Breast epithelium (tissue), 4 donors: Measurements from ENCODE around the gene SH2B3. TPM values are rescaled to one million over a fixed set of nuclear protein-coding genes. Genes with fewer than 3 reads are reported as not detected.

Source experiments
- DNase-seq, 2 donors: peaks; one replicate each; pipeline ENCODE4 v3.0.0-alpha.2; 2019; ENCODE audit warnings: low spot score in 2 of 2
- H3K27ac ChIP-seq, 2 donors: fragments of 200-600 bp; sonication (generic) in 1 of 2; one replicate each; pipeline ENCODE4 v1.5.1; 2016 to 2019; ENCODE audit warnings: mild to moderate bottlenecking in 1 of 2
- H3K27me3 ChIP-seq, 2 donors: fragments of 200-600 bp; sonication (generic) in 1 of 2; one replicate each; pipeline versions ENCODE4 v1.5.1 to v1.6.0; 2017 to 2019; ENCODE audit warnings: control low read depth in 1 of 2, mild to moderate bottlenecking in 1 of 2
- H3K36me3 ChIP-seq: fragments of 200-600 bp; one replicate; pipeline ENCODE4 v1.5.1; 2019
- H3K4me1 ChIP-seq, 2 donors: fragments of 200-600 bp; sonication (generic); one replicate each; pipeline ENCODE4 v1.5.1; 2016 to 2019; ENCODE audit warnings: control low read depth in 1 of 2
- H3K4me3 ChIP-seq, 3 donors: fragments of 200-600 bp; sonication (generic); 1 replicate in 2 of 3; 2 replicates in 1 of 3; pipeline ENCODE4 v1.5.1; 2016 to 2019; ENCODE audit warnings: mild to moderate bottlenecking in 3 of 3, moderate library complexity in 2 of 3
- H3K9me3 ChIP-seq, 2 donors: fragments of 200-600 bp; sonication (generic) in 1 of 2; one replicate each; pipeline ENCODE4 v1.5.1; 2016 to 2019; ENCODE audit warnings: control low read depth in 1 of 2
- POLR2A ChIP-seq: fragments of 450-650 bp; IDR thresholded peaks from one replicate; pipeline ENCODE4 v1.6.1; 2016; ENCODE audit warnings: antibody characterized with exemption, mild to moderate bottlenecking, moderate library complexity
- POLR2AphosphoS5 ChIP-seq, 3 donors: sonication (generic); formaldehyde crosslinking; IDR thresholded peaks; one replicate each; pipeline ENCODE4 v1.6.1; 2017; ENCODE audit warnings: antibody characterized with exemption in 3 of 3
- intact Hi-C: fragments of 100-400 bp; cut with DNase I; formaldehyde crosslinking; loops from one replicate; pipeline ENCODE4 v1.15.1; 2023; ENCODE audit warnings: low total_unique reads
- total RNA-seq, 3 donors: library from RNA; depleted of rRNA; stranded (reverse); fragments of >200 nt; gene quantifications; one replicate each; pipeline ENCODE4 v1.1.0, GENCODE V29; 2016
- TF ChIP-seq, protein P1 (sequence below), 3 donors: fragments of 450-650 bp; IDR thresholded peaks; one replicate each; pipeline ENCODE4 v1.5.1; 2016 to 2017; ENCODE audit warnings: antibody characterized with exemption in 3 of 3, mild to moderate bottlenecking in 3 of 3, moderate library complexity in 3 of 3

The SH2B3 gene
- total RNA-seq, 3 donors from 2014 or later, result 13.9 to 27.4 (median 17.4) TPM

DNA sequence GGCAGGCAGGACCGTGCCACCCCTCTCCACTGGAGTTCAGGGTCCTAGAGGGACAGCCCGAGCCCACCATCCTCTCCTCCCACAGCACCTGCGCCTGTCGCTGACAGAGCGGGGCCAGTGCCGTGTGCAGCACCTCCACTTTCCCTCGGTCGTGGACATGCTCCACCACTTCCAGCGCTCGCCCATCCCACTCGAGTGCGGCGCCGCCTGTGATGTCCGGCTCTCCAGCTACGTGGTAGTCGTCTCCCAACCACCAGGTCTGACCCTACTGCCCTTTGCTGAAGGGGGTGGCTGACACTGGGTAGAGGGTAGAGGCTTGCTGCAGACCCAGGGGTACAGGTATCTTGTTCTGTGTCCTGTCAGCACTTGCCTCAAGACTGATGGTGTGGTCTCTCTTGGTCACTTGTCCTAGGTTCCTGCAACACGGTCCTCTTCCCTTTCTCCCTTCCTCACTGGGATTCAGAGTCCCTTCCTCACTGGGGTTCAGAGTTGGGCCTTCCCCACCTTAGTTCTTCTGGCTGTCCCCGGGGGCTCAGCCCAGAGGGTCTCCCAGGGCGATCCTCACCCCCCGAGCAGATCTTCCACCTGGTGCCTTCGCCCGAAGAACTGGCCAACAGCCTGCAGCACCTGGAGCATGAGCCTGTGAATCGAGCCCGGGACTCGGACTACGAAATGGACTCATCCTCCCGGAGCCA lies 42.0 kb downstream of the SH2B3 start:
- Histone ChIP-seq H3K27me3 (no peaks in the 10 kb centered on the region), H3K4me3 (no peak overlapping the region), H3K9me3 (no peaks in the 10 kb centered on the region), H3K36me3 (no peaks in the 10 kb centered on the region), H3K27ac (no peak overlapping the region), H3K4me1 (peaks cover 0 to 4% of the 10 kb centered on the region in 2 donors)
- TF ChIP-seq POLR2AphosphoS5 (IDR thresholded peaks at IDR 0.05) (no peak), POLR2A (no peak)
- TF ChIP-seq, protein P1, sequence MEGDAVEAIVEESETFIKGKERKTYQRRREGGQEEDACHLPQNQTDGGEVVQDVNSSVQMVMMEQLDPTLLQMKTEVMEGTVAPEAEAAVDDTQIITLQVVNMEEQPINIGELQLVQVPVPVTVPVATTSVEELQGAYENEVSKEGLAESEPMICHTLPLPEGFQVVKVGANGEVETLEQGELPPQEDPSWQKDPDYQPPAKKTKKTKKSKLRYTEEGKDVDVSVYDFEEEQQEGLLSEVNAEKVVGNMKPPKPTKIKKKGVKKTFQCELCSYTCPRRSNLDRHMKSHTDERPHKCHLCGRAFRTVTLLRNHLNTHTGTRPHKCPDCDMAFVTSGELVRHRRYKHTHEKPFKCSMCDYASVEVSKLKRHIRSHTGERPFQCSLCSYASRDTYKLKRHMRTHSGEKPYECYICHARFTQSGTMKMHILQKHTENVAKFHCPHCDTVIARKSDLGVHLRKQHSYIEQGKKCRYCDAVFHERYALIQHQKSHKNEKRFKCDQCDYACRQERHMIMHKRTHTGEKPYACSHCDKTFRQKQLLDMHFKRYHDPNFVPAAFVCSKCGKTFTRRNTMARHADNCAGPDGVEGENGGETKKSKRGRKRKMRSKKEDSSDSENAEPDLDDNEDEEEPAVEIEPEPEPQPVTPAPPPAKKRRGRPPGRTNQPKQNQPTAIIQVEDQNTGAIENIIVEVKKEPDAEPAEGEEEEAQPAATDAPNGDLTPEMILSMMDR (IDR thresholded peaks at IDR 0.05), result no peak
- intact Hi-C loops, result no loop called here
- DNase-seq, result peak in 1 of 2 donors; percentile 14

DNA sequence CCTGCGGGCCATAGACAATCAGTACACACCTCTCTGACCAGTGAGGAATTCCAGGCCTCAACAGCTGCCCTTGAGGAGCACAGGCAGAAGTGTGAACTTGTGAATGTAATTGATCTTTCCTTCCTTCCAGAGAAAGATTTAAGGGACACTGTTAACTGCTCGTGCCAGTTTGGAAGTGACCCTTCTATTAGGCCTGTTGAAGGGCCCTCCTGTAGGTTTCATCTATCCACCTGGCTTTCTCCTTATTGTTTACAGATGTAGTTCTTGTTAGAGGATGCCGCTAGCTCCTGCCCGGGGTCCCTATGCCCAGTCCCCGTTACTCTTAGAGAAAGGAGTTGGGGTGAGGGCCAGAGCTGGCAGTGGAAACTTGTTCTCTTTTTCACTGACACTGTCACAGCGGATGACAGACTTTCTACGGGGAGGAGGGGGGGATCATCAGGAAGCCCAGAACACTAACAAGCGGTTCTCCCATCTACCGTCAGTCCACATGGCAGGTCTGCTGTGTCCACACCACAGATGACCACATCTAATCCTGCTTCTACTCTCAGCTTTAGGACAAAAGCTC lies 42.6 kb downstream of the SH2B3 start:
- TF ChIP-seq, protein P1 (IDR thresholded peaks at IDR 0.05), result no peak
- TF ChIP-seq POLR2AphosphoS5 (IDR thresholded peaks at IDR 0.05) (no peak), POLR2A (no peak)
- Histone ChIP-seq H3K27ac (peak overlapping the region in 1 of 2 donors; percentile 0), H3K9me3 (no peaks in the 10 kb centered on the region), H3K36me3 (no peaks in the 10 kb centered on the region), H3K27me3 (no peaks in the 10 kb centered on the region), H3K4me3 (no peak overlapping the region), H3K4me1 (peaks cover 0 to 4% of the 10 kb centered on the region in 2 donors)
- peak in 1 of 2 donors; percentile 11 for DNase-seq
- intact Hi-C loops, result no loop called here

DNA sequence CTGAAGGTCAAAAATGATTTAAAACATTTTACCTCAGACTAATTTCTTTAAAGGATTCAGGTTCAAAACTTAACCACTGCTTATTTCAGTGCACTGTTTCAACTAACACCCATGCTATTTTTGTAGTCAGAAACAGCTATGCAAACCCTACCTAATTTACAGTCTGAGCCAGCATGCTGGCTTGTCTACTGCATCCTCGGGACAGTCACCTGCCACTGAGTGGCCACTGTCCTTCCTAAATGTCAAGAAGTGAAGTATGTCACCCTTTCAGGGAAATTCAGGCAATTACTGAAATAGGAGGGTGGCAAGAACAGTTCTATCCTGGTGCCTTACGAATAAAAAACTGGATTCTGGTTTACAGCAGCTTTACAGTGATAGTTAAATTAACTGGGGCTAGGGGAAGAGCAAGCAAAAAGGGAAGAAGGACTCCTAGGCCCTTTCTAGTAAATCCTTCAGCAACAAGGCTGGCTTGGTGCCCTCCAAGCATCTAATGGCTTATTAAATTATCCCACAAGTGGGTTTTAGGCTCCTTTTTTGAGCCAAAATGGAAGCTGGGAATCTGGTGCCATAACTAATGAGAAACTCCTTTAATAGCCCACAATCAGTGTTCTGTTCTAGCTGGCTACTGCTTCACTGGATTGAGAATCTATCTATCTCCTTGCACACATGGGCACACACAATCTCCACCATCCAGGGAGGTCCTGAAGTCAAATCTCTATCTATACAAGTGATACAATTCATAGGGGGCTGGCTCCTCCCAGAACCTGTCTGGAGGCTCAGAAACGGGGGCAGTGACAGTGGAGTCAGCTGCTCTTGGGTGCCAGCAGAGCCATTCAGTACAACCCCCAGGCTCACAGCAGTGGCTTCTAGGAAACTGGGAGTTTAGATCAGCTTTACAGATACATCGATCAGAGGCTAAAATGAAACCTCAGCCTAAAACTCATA lies 43.4 kb downstream of the SH2B3 start:
- Histone ChIP-seq H3K27ac (peak overlapping the region in 1 of 2 donors; percentile 0), H3K4me3 (no peak overlapping the region), H3K4me1 (peaks cover 0 to 4% of the 10 kb centered on the region in 2 donors), H3K9me3 (no peaks in the 10 kb centered on the region), H3K27me3 (no peaks in the 10 kb centered on the region), H3K36me3 (no peaks in the 10 kb centered on the region)
- intact Hi-C loops, result no loop called here
- no peak for TF ChIP-seq POLR2A
- peak in 1 of 2 donors; percentile 13 for DNase-seq

DNA sequence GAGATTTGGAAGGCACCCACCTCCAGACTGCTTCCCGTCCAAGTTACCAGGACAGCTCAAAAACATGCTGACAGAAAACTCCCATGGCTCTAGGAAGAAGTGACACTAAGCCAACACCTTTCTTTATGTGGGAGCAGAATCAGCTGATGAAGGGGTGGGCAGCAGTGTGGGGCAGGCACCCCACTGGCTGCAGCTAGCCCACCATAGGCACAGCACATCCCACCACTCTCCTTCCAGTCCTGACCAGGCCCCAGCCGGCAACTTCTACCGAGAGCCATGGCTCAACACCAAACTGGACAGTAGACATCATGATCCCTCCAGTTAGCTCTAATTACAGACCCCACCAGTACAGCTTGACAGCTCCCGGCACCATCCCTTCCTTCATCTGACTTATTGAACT lies 45.0 kb downstream of the SH2B3 start:
- no peaks in the 10 kb centered on the region for H3K9me3 ChIP-seq
- DNase-seq, result peak in 1 of 2 donors; percentile 8
- H3K4me1 ChIP-seq, result no peaks in the 10 kb centered on the region
- peaks cover 9% of the 10 kb centered on the region for H3K36me3 ChIP-seq
- no peak overlapping the region for H3K4me3 ChIP-seq
- intact Hi-C loops, result no loop called here
- no peak for TF ChIP-seq POLR2AphosphoS5 (IDR thresholded peaks at IDR 0.05)
- no peak for TF ChIP-seq POLR2A
- TF ChIP-seq, protein P1 (IDR thresholded peaks at IDR 0.05), result no peak
- H3K27me3 ChIP-seq, result no peaks in the 10 kb centered on the region
- peak overlapping the region in 1 of 2 donors; percentile 1 for H3K27ac ChIP-seq

DNA sequence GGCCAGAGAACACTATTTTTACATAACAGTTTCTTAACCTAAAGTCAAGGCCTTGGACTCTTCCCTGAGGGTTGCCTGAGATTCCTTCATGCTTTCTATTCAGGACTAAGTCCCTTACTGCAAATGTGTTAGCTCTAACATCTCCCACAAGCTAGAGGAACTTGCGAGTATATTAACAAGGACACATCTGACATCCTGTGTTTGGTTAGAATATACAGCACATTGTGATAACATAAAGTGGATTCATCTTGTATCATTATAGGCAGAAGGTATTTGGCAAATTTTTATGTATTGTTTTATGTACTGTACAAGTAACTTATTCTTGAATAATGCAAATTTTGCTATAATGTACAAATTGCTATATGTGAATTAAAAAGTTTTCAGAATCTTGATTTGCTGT lies 45.5 kb downstream of the SH2B3 start:
- intact Hi-C loops, result no loop called here
- H3K36me3 ChIP-seq, result peaks cover 9% of the 10 kb centered on the region
- TF ChIP-seq POLR2AphosphoS5 (IDR thresholded peaks at IDR 0.05) (no peak), POLR2A (no peak)
- TF ChIP-seq, protein P1 (IDR thresholded peaks at IDR 0.05), result no peak
- no peaks in the 10 kb centered on the region for H3K9me3 ChIP-seq
- no peak overlapping the region for H3K27ac ChIP-seq
- no peaks in the 10 kb centered on the region for H3K4me1 ChIP-seq
- DNase-seq, result no peak
- no peaks in the 10 kb centered on the region for H3K27me3 ChIP-seq
- H3K4me3 ChIP-seq, result no peak overlapping the region
